D721Med (cell line): ENCODE measurements around the gene SP110.

Experiments used
- DNase-seq: peaks from one replicate; pipeline ENCODE4 v3.0.0; 2011; ENCODE audit warnings: low spot score; ENCODE audit not compliant: insufficient read length
- FAIRE-seq: peaks from 2 replicates; lab custom pipeline; 2011; peaks lifted over from hg19 to GRCh38; lab: Jason Lieb, UNC
- TF ChIP-seq, protein P1 (sequence below): IDR thresholded peaks from 2 replicates; pipeline ENCODE4 v1.5.1; 2012; ENCODE audit warnings: mild to moderate bottlenecking, control low read depth; ENCODE audit not compliant: insufficient read depth; ENCODE audit errors: missing control alignments

The SP110 gene

DNA sequence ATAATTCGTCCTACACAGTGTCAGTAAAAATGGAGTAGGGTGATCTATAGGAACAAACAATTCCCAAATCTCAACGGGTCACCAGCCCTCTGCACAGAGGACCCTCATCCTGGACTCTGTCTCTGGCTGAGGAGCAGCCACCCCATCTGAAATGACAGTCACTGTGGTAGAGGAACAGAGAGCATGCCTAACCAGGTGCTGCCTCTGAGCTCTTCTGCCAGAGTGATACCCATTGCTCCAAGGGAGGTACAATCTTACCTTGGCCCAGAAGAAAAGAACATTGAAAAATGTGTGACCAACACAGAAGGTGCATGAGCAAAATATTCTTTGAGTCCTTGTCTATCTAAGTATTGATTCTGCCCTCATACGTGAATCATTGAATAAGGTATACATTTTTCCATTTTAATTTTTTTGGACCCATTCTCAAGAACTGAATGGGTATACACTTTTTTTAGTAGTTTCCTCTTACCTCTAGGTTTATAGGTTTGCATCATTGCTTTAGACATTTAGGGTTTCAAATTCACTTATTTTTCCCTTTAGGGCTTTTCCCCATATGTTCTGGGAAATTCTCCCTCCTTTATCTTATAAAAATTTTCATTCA lies 14.4 kb upstream of the SP110 start:
- no peak for DNase-seq
- FAIRE-seq = no peak
- TF ChIP-seq, protein P1, sequence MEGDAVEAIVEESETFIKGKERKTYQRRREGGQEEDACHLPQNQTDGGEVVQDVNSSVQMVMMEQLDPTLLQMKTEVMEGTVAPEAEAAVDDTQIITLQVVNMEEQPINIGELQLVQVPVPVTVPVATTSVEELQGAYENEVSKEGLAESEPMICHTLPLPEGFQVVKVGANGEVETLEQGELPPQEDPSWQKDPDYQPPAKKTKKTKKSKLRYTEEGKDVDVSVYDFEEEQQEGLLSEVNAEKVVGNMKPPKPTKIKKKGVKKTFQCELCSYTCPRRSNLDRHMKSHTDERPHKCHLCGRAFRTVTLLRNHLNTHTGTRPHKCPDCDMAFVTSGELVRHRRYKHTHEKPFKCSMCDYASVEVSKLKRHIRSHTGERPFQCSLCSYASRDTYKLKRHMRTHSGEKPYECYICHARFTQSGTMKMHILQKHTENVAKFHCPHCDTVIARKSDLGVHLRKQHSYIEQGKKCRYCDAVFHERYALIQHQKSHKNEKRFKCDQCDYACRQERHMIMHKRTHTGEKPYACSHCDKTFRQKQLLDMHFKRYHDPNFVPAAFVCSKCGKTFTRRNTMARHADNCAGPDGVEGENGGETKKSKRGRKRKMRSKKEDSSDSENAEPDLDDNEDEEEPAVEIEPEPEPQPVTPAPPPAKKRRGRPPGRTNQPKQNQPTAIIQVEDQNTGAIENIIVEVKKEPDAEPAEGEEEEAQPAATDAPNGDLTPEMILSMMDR = no peak

DNA sequence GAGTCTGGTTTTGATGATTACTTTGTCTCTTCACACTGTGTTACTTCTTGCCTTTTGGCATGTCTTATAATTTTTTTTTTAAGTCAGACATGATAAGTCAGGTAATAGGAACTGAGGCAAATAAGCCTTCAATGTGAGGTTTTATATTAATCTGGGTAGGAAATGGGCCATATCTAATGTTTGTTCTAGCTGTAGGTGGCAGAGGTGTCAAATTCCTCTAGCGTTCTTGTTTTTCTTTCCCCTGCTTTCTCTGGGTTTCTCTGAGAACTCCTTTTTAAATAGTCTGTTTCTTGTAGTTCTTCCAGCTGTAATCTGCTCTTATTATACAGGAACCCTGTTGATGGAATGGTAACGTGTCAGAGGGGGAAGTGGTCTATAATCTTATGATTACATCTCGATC lies 11.5 kb upstream of the SP110 start:
- FAIRE-seq = no peak
- TF ChIP-seq, protein P1 = no peak

GRCh38 chr2:230230496-230231200 lies 10.9 kb upstream of the SP110 start:
- TF ChIP-seq, protein P1 = no peak
- DNase-seq (no peak), FAIRE-seq (no peak)

More for the DNA sequence above, 11.5 kb upstream of the SP110 start:
- no peak for DNase-seq

DNA sequence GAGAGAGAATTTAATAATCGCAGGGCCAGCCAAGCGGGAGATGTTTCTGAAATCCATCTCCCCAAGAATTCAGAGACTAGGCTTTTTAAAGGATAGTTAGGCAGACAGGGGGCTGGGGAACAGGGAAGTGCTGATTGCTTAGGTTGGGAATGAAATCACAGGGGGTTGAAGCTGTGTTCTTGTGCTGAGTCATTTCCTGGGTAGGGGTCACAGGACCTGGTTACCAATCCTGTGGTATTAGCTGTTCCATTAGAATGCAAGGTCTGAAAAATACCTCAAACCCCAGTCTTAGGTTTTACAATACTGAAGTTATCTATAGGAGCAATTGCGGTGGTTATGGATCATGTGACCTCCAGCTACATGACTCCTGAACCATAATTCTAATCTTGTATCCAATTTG lies 10.3 kb upstream of the SP110 start:
- DNase-seq (no peak), FAIRE-seq (no peak)
- TF ChIP-seq, protein P1 = no peak

DNA sequence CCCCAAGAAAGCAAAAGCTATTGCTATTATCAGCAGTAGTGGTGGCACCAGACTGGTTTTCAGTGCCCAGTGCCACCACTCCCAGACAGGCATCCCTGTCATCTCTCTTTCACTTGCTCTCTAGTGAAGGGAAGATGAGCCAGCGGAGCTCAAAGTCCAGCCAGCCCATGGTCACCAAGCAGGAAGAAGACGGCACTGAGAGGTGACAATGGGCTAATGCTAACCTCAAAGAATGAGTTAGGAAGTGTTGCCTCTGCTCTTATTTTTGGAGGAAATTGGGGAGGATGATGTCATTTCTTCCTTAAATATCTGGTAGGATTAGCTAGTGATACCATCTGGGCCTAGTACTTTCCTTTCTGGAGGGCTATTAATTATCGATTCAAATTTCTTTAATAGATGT lies 7.4 kb upstream of the SP110 start:
- FAIRE-seq = no peak
- TF ChIP-seq, protein P1 = no peak
- no peak for DNase-seq

DNA sequence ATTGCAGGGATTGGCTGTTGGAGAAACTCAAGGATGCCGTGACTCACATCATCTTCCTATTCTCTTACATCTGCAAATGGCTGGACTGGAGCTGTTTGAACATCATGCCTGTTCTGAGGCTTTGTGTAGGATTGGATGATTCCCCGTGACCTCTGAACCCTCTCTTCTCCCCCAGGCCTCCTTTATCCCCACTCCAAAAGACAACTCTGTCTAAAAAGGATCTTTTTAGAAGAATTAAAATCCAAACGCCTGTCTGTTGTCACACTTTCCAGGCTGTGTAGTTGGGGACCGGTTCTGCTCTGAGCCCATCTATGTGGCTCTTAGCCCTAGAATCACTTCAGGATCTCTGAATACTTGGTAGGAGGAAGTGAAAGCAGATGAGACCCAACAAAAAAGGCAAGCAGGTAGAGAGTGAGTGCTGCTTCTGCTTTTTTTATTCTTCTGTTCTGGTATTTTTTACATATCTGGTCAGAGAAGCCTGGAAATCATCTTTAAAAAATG lies 6.3 kb upstream of the SP110 start:
- TF ChIP-seq, protein P1 = no peak
- FAIRE-seq = no peak
- no peak for DNase-seq

DNA sequence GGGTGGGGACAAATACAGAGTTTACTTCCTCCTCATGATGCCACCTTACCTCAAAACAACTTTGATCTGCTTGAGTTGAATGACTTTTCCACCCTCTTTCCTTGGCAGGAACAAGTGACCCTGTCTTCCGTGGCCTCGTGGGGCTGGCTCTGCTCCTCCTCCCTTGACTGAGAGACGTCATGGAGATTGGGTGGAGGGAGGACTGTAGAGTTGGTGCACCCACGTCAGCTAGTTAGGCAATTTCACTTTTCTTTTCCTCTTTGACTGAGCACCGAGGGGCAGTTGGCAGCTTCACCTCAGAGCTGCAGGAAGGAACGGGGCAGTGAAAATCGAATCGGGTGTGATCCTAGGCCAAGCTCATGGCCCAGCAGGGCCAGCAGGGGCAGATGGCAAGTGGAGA lies 5.7 kb upstream of the SP110 start, which contains the start of gene SP140:
Gene SP140 (plus strand): TSS at position 251 of the 400 bp plus-strand sequence. CDS start 109 bp downstream, at position 360.
- no peak for DNase-seq
- no peak for FAIRE-seq
- TF ChIP-seq, protein P1 = no peak
